A673 (cell line): ENCODE data around the gene GBX1.

ENCODE experiments used
- EZH2 ChIP-seq: fragments of 200-600 bp; sonication (generic); IDR thresholded peaks from 2 replicates; pipeline ENCODE4 v1.6.1; 2017; ENCODE audit warnings: borderline replicate concordance, low read depth, mild to moderate bottlenecking, mixed read lengths, antibody characterized with exemption, low read length; ENCODE audit not compliant: poor library complexity, severe bottlenecking
- TF ChIP-seq, protein P1 (sequence below): fragments of 300-800, 200-600 bp; sonication (generic); conservative IDR thresholded peaks from 2 replicates; pipeline ENCODE4 v1.5.1; 2017; ENCODE audit warnings: low read depth, mild to moderate bottlenecking, antibody characterized with exemption, low read length, moderate library complexity, mixed read lengths

DNA sequence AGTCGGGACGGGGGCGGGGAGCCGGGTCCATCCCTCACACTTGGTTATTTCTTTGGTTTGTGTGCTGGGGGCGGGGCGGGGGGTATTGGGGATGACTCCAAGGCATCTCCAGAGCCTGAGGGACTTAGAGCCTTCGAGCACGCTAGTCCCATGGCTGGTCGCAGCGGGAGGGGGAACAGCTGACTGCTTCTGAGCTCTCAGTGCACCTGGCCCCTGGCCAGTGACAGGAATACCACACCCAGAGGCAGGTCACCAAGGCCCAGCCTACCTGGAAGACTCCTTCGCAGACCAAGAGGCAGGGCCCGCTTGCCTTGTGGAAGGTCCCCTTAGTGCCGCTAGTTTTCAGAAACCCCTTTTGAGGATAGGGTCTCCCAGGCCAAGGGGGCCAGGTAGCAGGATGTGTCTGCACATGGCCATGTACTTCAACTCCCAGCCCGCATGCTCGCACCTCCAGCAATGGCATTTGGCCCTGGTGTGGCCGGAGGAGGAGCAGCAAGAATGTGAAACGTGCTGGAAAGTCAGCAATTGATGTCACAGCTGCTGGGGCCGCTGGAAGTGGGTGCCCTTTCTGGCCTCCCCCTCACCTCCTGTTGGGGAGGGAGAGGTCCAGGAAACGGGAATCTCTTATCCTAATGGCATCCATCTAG, 40.9 kb downstream of the GBX1 start:
- TF ChIP-seq, protein P1, sequence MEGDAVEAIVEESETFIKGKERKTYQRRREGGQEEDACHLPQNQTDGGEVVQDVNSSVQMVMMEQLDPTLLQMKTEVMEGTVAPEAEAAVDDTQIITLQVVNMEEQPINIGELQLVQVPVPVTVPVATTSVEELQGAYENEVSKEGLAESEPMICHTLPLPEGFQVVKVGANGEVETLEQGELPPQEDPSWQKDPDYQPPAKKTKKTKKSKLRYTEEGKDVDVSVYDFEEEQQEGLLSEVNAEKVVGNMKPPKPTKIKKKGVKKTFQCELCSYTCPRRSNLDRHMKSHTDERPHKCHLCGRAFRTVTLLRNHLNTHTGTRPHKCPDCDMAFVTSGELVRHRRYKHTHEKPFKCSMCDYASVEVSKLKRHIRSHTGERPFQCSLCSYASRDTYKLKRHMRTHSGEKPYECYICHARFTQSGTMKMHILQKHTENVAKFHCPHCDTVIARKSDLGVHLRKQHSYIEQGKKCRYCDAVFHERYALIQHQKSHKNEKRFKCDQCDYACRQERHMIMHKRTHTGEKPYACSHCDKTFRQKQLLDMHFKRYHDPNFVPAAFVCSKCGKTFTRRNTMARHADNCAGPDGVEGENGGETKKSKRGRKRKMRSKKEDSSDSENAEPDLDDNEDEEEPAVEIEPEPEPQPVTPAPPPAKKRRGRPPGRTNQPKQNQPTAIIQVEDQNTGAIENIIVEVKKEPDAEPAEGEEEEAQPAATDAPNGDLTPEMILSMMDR = no peak
- no peak for TF ChIP-seq EZH2
